Measurements from ENCODE around the gene FEM1A. TPM values are rescaled to one million over a fixed set of nuclear protein-coding genes. Genes with fewer than 3 reads are reported as not detected.
"Not testable (repeated sequence)": the region's sequence is repeated elsewhere in the genome, so short reads cannot be mapped to it uniquely, and the experiment has no call there.

Gene FEM1A
- total RNA-seq, 1 experiment from 2014 or later = 7.8 TPM

- Histone ChIP-seq H3K79me2 (ENCODE audit: low read length) (peaks cover 5% of the 10 kb centered on the region; the same call in 1 of the 2 replicates), H3K4me1 (ENCODE audit: low read length) (no peaks in the 10 kb centered on the region), H4K20me1 (ENCODE audit: insufficient read depth, low read depth, low read length) (no peaks in the 10 kb centered on the region), H3K9me2 (replicated peaks; ENCODE audit: insufficient read depth, low read length) (no peaks in the 10 kb centered on the region), H3K4me2 (ENCODE audit: low read depth, low read length, poor library complexity, severe bottlenecking) (no peak overlapping the region), H3K36me3 (ENCODE audit: insufficient read depth, low read length) (peaks cover 6% of the 10 kb centered on the region), H3K27me3 (ENCODE audit: low read length) (no peaks in the 10 kb centered on the region), H3K4me3 (ENCODE audit: low read length) (no peak overlapping the region), H2AFZ (ENCODE audit: low read length) (no peak overlapping the region), H3K9ac (ENCODE audit: low read length) (no peak overlapping the region), H3K27ac (ENCODE audit: low read length) (no peak overlapping the region), H3K9me3 (ENCODE audit: low read length) (no peaks in the 10 kb centered on the region)
- DNase-seq = no peak
Observed at GRCh38 chr19:4800591-4801081, 9.1 kb downstream of the FEM1A start.

- Histone ChIP-seq H3K4me2 (ENCODE audit: low read depth, low read length, poor library complexity, severe bottlenecking) (no peak overlapping the region), H3K79me2 (ENCODE audit: low read length) (peaks cover 5% of the 10 kb centered on the region; the same call in 1 of the 2 replicates), H3K9me2 (replicated peaks; ENCODE audit: insufficient read depth, low read length) (no peaks in the 10 kb centered on the region), H2AFZ (ENCODE audit: low read length) (no peak overlapping the region), H3K4me1 (ENCODE audit: low read length) (no peaks in the 10 kb centered on the region), H3K27me3 (ENCODE audit: low read length) (no peaks in the 10 kb centered on the region), H3K27ac (ENCODE audit: low read length) (no peak overlapping the region), H3K36me3 (ENCODE audit: insufficient read depth, low read length) (peaks cover 6% of the 10 kb centered on the region), H3K9me3 (ENCODE audit: low read length) (no peaks in the 10 kb centered on the region), H3K4me3 (ENCODE audit: low read length) (no peak overlapping the region), H3K9ac (ENCODE audit: low read length) (no peak overlapping the region), H4K20me1 (ENCODE audit: insufficient read depth, low read depth, low read length) (no peaks in the 10 kb centered on the region)
- no peak for DNase-seq
Observed at GRCh38 chr19:4801085-4801619, 9.6 kb downstream of the FEM1A start.

GRCh38 chr19:4802711-4803110 lies 11.2 kb downstream of the FEM1A start:
- H3K79me2 ChIP-seq (ENCODE audit: low read length) = no peaks in the 10 kb centered on the region
- H3K9ac ChIP-seq (ENCODE audit: low read length) = no peak overlapping the region
- no peak overlapping the region for H2AFZ ChIP-seq (ENCODE audit: low read length)
- no peaks in the 10 kb centered on the region for H3K9me2 ChIP-seq (replicated peaks; ENCODE audit: insufficient read depth, low read length)
- no peak overlapping the region for H3K27ac ChIP-seq (ENCODE audit: low read length)
- no peaks in the 10 kb centered on the region for H3K27me3 ChIP-seq (ENCODE audit: low read length)
- no peaks in the 10 kb centered on the region for H3K9me3 ChIP-seq (ENCODE audit: low read length)
- no peak for DNase-seq
- no peaks in the 10 kb centered on the region for H4K20me1 ChIP-seq (ENCODE audit: insufficient read depth, low read depth, low read length)
- peaks cover 8% of the 10 kb centered on the region for H3K4me1 ChIP-seq (ENCODE audit: low read length)
- no peak overlapping the region for H3K4me2 ChIP-seq (ENCODE audit: low read depth, low read length, poor library complexity, severe bottlenecking)
- H3K4me3 ChIP-seq (ENCODE audit: low read length) = no peak overlapping the region
- no peaks in the 10 kb centered on the region for H3K36me3 ChIP-seq (ENCODE audit: insufficient read depth, low read length)

- DNase-seq = peak; percentile 87
- no peaks in the 10 kb centered on the region for H3K9me2 ChIP-seq (replicated peaks; ENCODE audit: insufficient read depth, low read length)
- H3K27me3 ChIP-seq (ENCODE audit: low read length) = no peaks in the 10 kb centered on the region
- H3K27ac ChIP-seq (ENCODE audit: low read length) = no peak overlapping the region
- H3K36me3 ChIP-seq (ENCODE audit: insufficient read depth, low read length) = no peaks in the 10 kb centered on the region
- H4K20me1 ChIP-seq (ENCODE audit: insufficient read depth, low read depth, low read length) = no peaks in the 10 kb centered on the region
- H3K9me3 ChIP-seq (ENCODE audit: low read length) = no peaks in the 10 kb centered on the region
- peaks cover 8% of the 10 kb centered on the region for H3K4me1 ChIP-seq (ENCODE audit: low read length)
- H3K9ac ChIP-seq (ENCODE audit: low read length) = no peak overlapping the region
- no peak overlapping the region for H3K4me3 ChIP-seq (ENCODE audit: low read length)
- H3K4me2 ChIP-seq (ENCODE audit: low read depth, low read length, poor library complexity, severe bottlenecking) = no peak overlapping the region
- no peak overlapping the region for H2AFZ ChIP-seq (ENCODE audit: low read length)
- no peaks in the 10 kb centered on the region for H3K79me2 ChIP-seq (ENCODE audit: low read length)
Observed at GRCh38 chr19:4803736-4804695, 12.5 kb downstream of the FEM1A start.

GRCh38 chr19:4805140-4805539 lies 13.6 kb downstream of the FEM1A start:
- not testable (repeated sequence) for H3K4me2 ChIP-seq (ENCODE audit: low read depth, low read length, poor library complexity, severe bottlenecking); H4K20me1 ChIP-seq (ENCODE audit: insufficient read depth, low read depth, low read length); H3K79me2 ChIP-seq (ENCODE audit: low read length); H3K27me3 ChIP-seq (ENCODE audit: low read length); H3K4me1 ChIP-seq (ENCODE audit: low read length); H3K27ac ChIP-seq (ENCODE audit: low read length); H3K9ac ChIP-seq (ENCODE audit: low read length); H3K9me2 ChIP-seq (replicated peaks; ENCODE audit: insufficient read depth, low read length); DNase-seq; H2AFZ ChIP-seq (ENCODE audit: low read length); H3K9me3 ChIP-seq (ENCODE audit: low read length); H3K36me3 ChIP-seq (ENCODE audit: insufficient read depth, low read length); H3K4me3 ChIP-seq (ENCODE audit: low read length)

- Histone ChIP-seq H3K4me2 (ENCODE audit: low read depth, low read length, poor library complexity, severe bottlenecking) (no peak overlapping the region), H3K4me3 (ENCODE audit: low read length) (no peak overlapping the region), H2AFZ (ENCODE audit: low read length) (no peak overlapping the region), H3K27ac (ENCODE audit: low read length) (no peak overlapping the region), H3K9me2 (replicated peaks; ENCODE audit: insufficient read depth, low read length) (no peaks in the 10 kb centered on the region), H3K79me2 (ENCODE audit: low read length) (no peaks in the 10 kb centered on the region), H3K36me3 (ENCODE audit: insufficient read depth, low read length) (no peaks in the 10 kb centered on the region), H3K9ac (ENCODE audit: low read length) (no peak overlapping the region), H3K9me3 (ENCODE audit: low read length) (no peaks in the 10 kb centered on the region), H4K20me1 (ENCODE audit: insufficient read depth, low read depth, low read length) (no peaks in the 10 kb centered on the region), H3K27me3 (ENCODE audit: low read length) (no peaks in the 10 kb centered on the region), H3K4me1 (ENCODE audit: low read length) (peaks cover 9% of the 10 kb centered on the region)
- no peak for DNase-seq
Observed at GRCh38 chr19:4806384-4806783, 14.8 kb downstream of the FEM1A start.

GRCh38 chr19:4807188-4807587 lies 15.7 kb downstream of the FEM1A start:
- no peak overlapping the region for H3K9ac ChIP-seq (ENCODE audit: low read length)
- H3K36me3 ChIP-seq (ENCODE audit: insufficient read depth, low read length) = no peaks in the 10 kb centered on the region
- no peaks in the 10 kb centered on the region for H3K27me3 ChIP-seq (ENCODE audit: low read length)
- no peak overlapping the region for H3K27ac ChIP-seq (ENCODE audit: low read length)
- H3K9me2 ChIP-seq (replicated peaks; ENCODE audit: insufficient read depth, low read length) = no peaks in the 10 kb centered on the region
- H3K4me2 ChIP-seq (ENCODE audit: low read depth, low read length, poor library complexity, severe bottlenecking) = peak overlapping the region; percentile 19
- no peaks in the 10 kb centered on the region for H3K79me2 ChIP-seq (ENCODE audit: low read length)
- H3K4me3 ChIP-seq (ENCODE audit: low read length) = no peak overlapping the region
- peak overlapping the region; percentile 45; the same call in 1 of the 2 replicates for H2AFZ ChIP-seq (ENCODE audit: low read length)
- H4K20me1 ChIP-seq (ENCODE audit: insufficient read depth, low read depth, low read length) = no peaks in the 10 kb centered on the region
- no peaks in the 10 kb centered on the region for H3K9me3 ChIP-seq (ENCODE audit: low read length)
- peaks cover 11% of the 10 kb centered on the region for H3K4me1 ChIP-seq (ENCODE audit: low read length)
- peak; percentile 67 for DNase-seq

GRCh38 chr19:4811328-4812131 lies 20.0 kb downstream of the FEM1A start:
- Histone ChIP-seq H3K36me3 (ENCODE audit: insufficient read depth, low read length) (peaks cover 6% of the 10 kb centered on the region; the same call in 1 of the 2 replicates), H3K27me3 (ENCODE audit: low read length) (no peaks in the 10 kb centered on the region), H3K27ac (ENCODE audit: low read length) (no peak overlapping the region), H3K4me2 (ENCODE audit: low read depth, low read length, poor library complexity, severe bottlenecking) (no peak overlapping the region), H4K20me1 (ENCODE audit: insufficient read depth, low read depth, low read length) (no peaks in the 10 kb centered on the region), H3K9ac (ENCODE audit: low read length) (no peak overlapping the region), H3K79me2 (ENCODE audit: low read length) (no peaks in the 10 kb centered on the region), H3K4me1 (ENCODE audit: low read length) (peaks cover 16% of the 10 kb centered on the region), H3K9me2 (replicated peaks; ENCODE audit: insufficient read depth, low read length) (no peaks in the 10 kb centered on the region), H3K9me3 (ENCODE audit: low read length) (no peaks in the 10 kb centered on the region), H3K4me3 (ENCODE audit: low read length) (no peak overlapping the region), H2AFZ (ENCODE audit: low read length) (0 out of 2 replicates have a peak overlapping the region, but pooled peaks have one; percentile 60)
- DNase-seq = peak; percentile 92

All from Karpas-422 (cell line).